ENCODE data around the gene GZMM.

The GZMM gene

GRCh38 chr19:512547-513365 is 31.1 kb upstream of the GZMM start:
- DNase-seq (ENCODE audit: low spot score): no peak

- DNase-seq (ENCODE audit: low spot score): no peak
Observed at GRCh38 chr19:513368-514165, 30.3 kb upstream of the GZMM start.

- DNase-seq (ENCODE audit: low spot score): no peak
Observed at GRCh38 chr19:514166-514663, 29.6 kb upstream of the GZMM start.

GRCh38 chr19:517721-518597 is 25.9 kb upstream of the GZMM start:
- DNase-seq (ENCODE audit: low spot score): no peak

GRCh38 chr19:518598-519231 is 25.1 kb upstream of the GZMM start:
- DNase-seq (ENCODE audit: low spot score): peak; percentile 37

- no peak for DNase-seq (ENCODE audit: low spot score)
Observed at GRCh38 chr19:519449-519865, 24.4 kb upstream of the GZMM start.

- DNase-seq (ENCODE audit: low spot score): no peak
Observed at GRCh38 chr19:522726-523125, 21.1 kb upstream of the GZMM start.

- DNase-seq (ENCODE audit: low spot score): no peak
Observed at GRCh38 chr19:524062-524674, 19.7 kb upstream of the GZMM start.

GRCh38 chr19:525029-525428 is 18.8 kb upstream of the GZMM start:
- DNase-seq (ENCODE audit: low spot score): no peak

- DNase-seq (ENCODE audit: low spot score): no peak
Observed at GRCh38 chr19:525857-526419, 17.9 kb upstream of the GZMM start.

GRCh38 chr19:530134-531008 is 13.5 kb upstream of the GZMM start:
- DNase-seq (ENCODE audit: low spot score): no peak

- DNase-seq (ENCODE audit: low spot score): peak; percentile 92
Observed at GRCh38 chr19:531009-531752, 12.7 kb upstream of the GZMM start.

GRCh38 chr19:531753-532560 is 11.9 kb upstream of the GZMM start, which contains the start of gene CDC34:
TSS of gene CDC34 (plus strand) at chr19:531760. CDS start at chr19:531932, 172 bp downstream.
- DNase-seq (ENCODE audit: low spot score): no peak

- DNase-seq (ENCODE audit: low spot score): peak; percentile 79
Observed at GRCh38 chr19:532561-533363, 11.1 kb upstream of the GZMM start.

GRCh38 chr19:533364-534058 is 10.3 kb upstream of the GZMM start:
- no peak for DNase-seq (ENCODE audit: low spot score)

- DNase-seq (ENCODE audit: low spot score): no peak
Observed at GRCh38 chr19:534088-534487, 9.8 kb upstream of the GZMM start.

Data from hematopoietic multipotent progenitor cell treated with erythropoietin and hydrocortisone succinate and interleukin-3 and kit ligand, for 15 days (in vitro differentiated cells).